Aorta (tissue), 5 donors: ENCODE results near the gene FBXO36. TPM values are rescaled to one million over a fixed set of nuclear protein-coding genes. Genes with fewer than 3 reads are reported as not detected.

Source experiments
- ATAC-seq: fragments of 200-7000 bp; cut with Tn5 transposase; one replicate; pipeline ENCODE4 v1.9.1; 2022; ENCODE audit warnings: moderate library complexity; ENCODE audit not compliant: low FRiP score
- DNase-seq, 2 donors: peaks; one replicate each; pipeline ENCODE4 v3.0.0-alpha.2; 2020
- H3K27ac ChIP-seq, 2 donors: one replicate each; pipeline ENCODE4 v1.5.1; 2013; ENCODE audit warnings: low read length in 2 of 2, mild to moderate bottlenecking in 2 of 2, moderate library complexity in 2 of 2, control low read depth in 1 of 2, inconsistent platforms in 1 of 2, low read depth in 1 of 2
- H3K27me3 ChIP-seq, 2 donors: one replicate each; pipeline ENCODE4 v1.6.1; 2013; ENCODE audit warnings: control low read depth in 1 of 2, low read length in 1 of 2, mild to moderate bottlenecking in 1 of 2, moderate library complexity in 1 of 2; ENCODE audit not compliant: insufficient read depth in 2 of 2, control insufficient read depth in 1 of 2
- H3K36me3 ChIP-seq, 2 donors: one replicate each; pipeline ENCODE4 v1.6.1; 2013; ENCODE audit warnings: control low read depth in 1 of 2, low read length in 1 of 2, mild to moderate bottlenecking in 1 of 2; ENCODE audit not compliant: insufficient read depth in 2 of 2, control insufficient read depth in 1 of 2
- H3K4me1 ChIP-seq, 2 donors: one replicate each; pipeline ENCODE4 v1.6.1; 2013; ENCODE audit warnings: low read length in 2 of 2, control low read depth in 1 of 2, mild to moderate bottlenecking in 1 of 2, moderate library complexity in 1 of 2; ENCODE audit not compliant: insufficient read depth in 2 of 2, control insufficient read depth in 1 of 2
- H3K4me3 ChIP-seq, 2 donors: one replicate each; pipeline ENCODE4 v1.5.1; 2013; ENCODE audit warnings: low read length in 2 of 2, control low read depth in 1 of 2, mild to moderate bottlenecking in 1 of 2
- H3K9me3 ChIP-seq: one replicate; pipeline ENCODE4 v1.6.1; 2013; ENCODE audit warnings: mild to moderate bottlenecking, low read length; ENCODE audit not compliant: control insufficient read depth
- WGBS, 2 donors: extraction: QIAGEN DNeasy Blood & Tissue Kit; methylation state at CpG; one replicate each; pipeline ENCODE4 v1.1.7; 2013; 5-methylcytosine and 5-hydroxymethylcytosine counted together
- intact Hi-C, 2 donors: fragments of 100-400 bp; cut with DNase I; formaldehyde crosslinking; loops; one replicate each; pipeline versions ENCODE4 v1.14.2 to v1.15.0; 2022
- polyA plus RNA-seq, 2 donors: library from polyadenylated mRNA; stranded (reverse); fragments of 200-250 nt; gene quantifications; one replicate each; pipeline ENCODE4 v1.2.3, GENCODE V29; 2013
- total RNA-seq, 2 donors: library from RNA; stranded (reverse); fragmentation: NEBNext Ultra II Directional; extraction: Animal tissue kit (Norgen Biotek cat#: 25700); gene quantifications; one replicate each; pipeline ENCODE4 v1.2.1, GENCODE V29; 2021
- donor health status: healthy with polysubstance abuse.
- donor health status: Bipolar disorder and iron deficiency.
- donor health status: DM: no; HTN: no; CAD: no.
- donor health status: DM: no; HTN: no; CAD: no.
- donor health status: DM: yes; HTN: yes; CAD: no.

Gene FBXO36
- total and polyA plus RNA-seq, 4 donors: 1.3 to 2.2 (median 1.7) TPM

DNA sequence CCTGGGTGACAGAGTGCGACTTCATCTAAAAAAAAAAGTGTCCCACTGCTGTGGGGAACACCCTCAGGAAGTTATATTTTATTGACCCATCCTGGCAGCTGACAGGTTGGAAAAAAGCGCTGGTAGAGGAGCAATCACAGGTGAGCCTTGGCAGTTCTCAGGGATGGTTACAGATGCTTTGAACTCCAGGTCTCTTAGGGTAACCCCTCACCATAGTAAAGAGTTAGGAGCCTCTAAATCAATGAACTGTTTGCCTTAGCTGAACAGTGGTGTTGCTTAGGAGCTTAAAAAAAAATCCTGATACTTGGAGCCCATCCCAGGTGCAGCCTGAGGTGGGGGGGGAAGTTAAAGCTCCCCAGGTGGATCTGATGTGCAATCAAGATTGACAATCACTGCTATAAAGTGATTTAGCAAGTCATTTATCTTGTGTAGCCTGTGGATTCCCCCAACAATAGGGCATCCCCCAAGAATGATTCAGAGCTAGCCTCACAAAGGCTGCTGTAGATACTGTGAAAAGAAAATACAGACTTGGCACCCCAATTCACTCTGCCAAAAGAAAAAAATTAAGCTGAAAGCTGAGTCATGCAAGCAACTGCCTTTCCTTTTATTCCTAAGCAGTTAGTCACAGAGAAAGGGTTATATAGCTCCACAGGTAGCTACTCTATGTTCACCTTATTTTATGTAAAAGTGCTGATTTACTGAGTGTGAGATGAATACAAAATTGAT, 131.6 kb downstream of the FBXO36 start:
- WGBS, 2 donors: 97 to 100% methylated on average over 2 of the region's 2 CpGs

DNA sequence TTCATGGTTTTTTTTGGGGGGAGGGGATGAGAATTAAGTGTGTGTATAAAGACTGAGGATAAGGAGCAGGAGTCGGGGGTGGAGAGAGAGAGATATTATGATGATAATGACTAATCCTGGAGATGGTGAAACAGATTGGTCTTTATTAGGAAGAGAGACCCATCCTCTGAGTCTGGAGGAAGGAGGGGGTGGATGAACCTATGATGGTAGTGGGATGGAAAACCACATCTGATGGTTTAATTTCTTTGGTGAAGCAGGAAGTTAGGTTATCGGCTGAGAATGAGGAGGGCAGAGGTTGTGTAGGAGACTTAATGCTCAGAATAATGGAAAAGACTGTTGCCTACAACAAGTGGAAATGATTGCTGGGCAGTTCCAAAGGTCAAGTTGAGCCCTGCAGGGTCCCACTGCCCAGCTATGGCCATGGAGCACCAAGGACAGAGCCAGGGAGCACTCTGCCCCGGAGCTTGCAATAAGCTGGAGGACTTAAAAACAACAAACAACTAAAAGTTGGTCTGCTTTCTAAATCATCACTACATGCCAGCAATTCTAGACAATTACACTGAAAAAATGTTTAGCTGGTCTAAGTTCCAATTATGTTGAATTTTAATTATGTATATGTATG, 138.5 kb downstream of the FBXO36 start:
- no peaks in the 10 kb centered on the region for H3K4me1 ChIP-seq
- H3K27ac ChIP-seq: no peak overlapping the region
- intact Hi-C loops: no loop called here
- no peak for ATAC-seq
- peaks cover 0 to 2% of the 10 kb centered on the region in 2 donors for H3K36me3 ChIP-seq
- no peaks in the 10 kb centered on the region for H3K9me3 ChIP-seq
- no peaks in the 10 kb centered on the region for H3K27me3 ChIP-seq
- WGBS, 2 donors: 88 to 95% methylated on average over 3 of the region's 3 CpGs
- no peak overlapping the region for H3K4me3 ChIP-seq
- DNase-seq: no peak

More for the DNA sequence above, 131.6 kb downstream of the FBXO36 start:
- no peaks in the 10 kb centered on the region for H3K4me1 ChIP-seq
- intact Hi-C loops: no loop called here
- ATAC-seq (no peak), DNase-seq (no peak)
- H3K4me3 ChIP-seq: no peak overlapping the region
- H3K9me3 ChIP-seq: no peaks in the 10 kb centered on the region
- no peaks in the 10 kb centered on the region for H3K27me3 ChIP-seq
- H3K27ac ChIP-seq: no peak overlapping the region
- H3K36me3 ChIP-seq: peaks cover 0 to under 1% of the 10 kb centered on the region in 2 donors

Other genes with a start within 250 kb of the FBXO36 start
- 1 to 10 TPM in 1 of 2 donors, under 1 TPM in 1; 0.45 to 1.1 TPM for gene DNER, start 207.9 kb upstream of the FBXO36 start, total RNA-seq
- 1 to 10 TPM; 1.1 to 2.5 TPM for gene DNER, start 207.9 kb upstream of the FBXO36 start, polyA plus RNA-seq
- gene TRIP12, start 494 bp upstream of the FBXO36 start, total RNA-seq: 100 to 1,000 TPM; 220 to 232 TPM
- 10 to 100 TPM; 22.5 to 25.5 TPM for gene TRIP12, start 494 bp upstream of the FBXO36 start, polyA plus RNA-seq
- 1 to 10 TPM; 2.0 to 6.0 TPM for gene SLC16A14, start 146.4 kb downstream of the FBXO36 start, total RNA-seq
- under 1 TPM; 0.13 to 0.36 TPM for gene SLC16A14, start 146.4 kb downstream of the FBXO36 start, polyA plus RNA-seq